MM.1S (cell line): Measurements from ENCODE around the gene CXCR5.

Source experiments
- DNase-seq: peaks from one replicate; pipeline ENCODE4 v3.0.0-alpha.2; 2015
- H2AFZ ChIP-seq: fragments of 300-600 bp; sonication (generic); 2 replicates; pipeline ENCODE4 v1.6.0; 2016; ENCODE audit warnings: antibody characterized with exemption, low read length
- H3F3A ChIP-seq: fragments of 300-600 bp; sonication (generic); 2 replicates; pipeline ENCODE4 v1.6.1; 2016; ENCODE audit warnings: mild to moderate bottlenecking, antibody characterized with exemption, low read length, moderate library complexity, mixed read lengths; ENCODE audit not compliant: insufficient read depth
- H3K27ac ChIP-seq: fragments of 300-600 bp; sonication (generic); 2 replicates; pipeline ENCODE4 v1.5.1; 2016; ENCODE audit warnings: mild to moderate bottlenecking, low read length
- H3K27me3 ChIP-seq: fragments of 300-600 bp; sonication (generic); replicated peaks from 2 replicates; pipeline ENCODE4 v1.6.0; 2016; ENCODE audit warnings: low read length; ENCODE audit not compliant: insufficient read depth
- H3K36me3 ChIP-seq: fragments of 300-600 bp; sonication (generic); replicated peaks from 2 replicates; pipeline ENCODE4 v1.6.1; 2016; ENCODE audit warnings: mild to moderate bottlenecking, low read length, mixed read lengths; ENCODE audit not compliant: insufficient read depth
- H3K4me1 ChIP-seq: fragments of 300-600 bp; sonication (generic); 2 replicates; pipeline ENCODE4 v1.6.1; 2016; ENCODE audit warnings: low read length, mixed read lengths
- H3K4me2 ChIP-seq: fragments of 300-600 bp; sonication (generic); 2 replicates; pipeline ENCODE4 v1.6.0; 2016; ENCODE audit warnings: low read depth, low read length
- H3K4me3 ChIP-seq: fragments of 300-600 bp; sonication (generic); 2 replicates; pipeline ENCODE4 v1.5.1; 2016; ENCODE audit warnings: low read length, mixed read lengths
- H3K79me2 ChIP-seq: fragments of 300-600 bp; sonication (generic); 2 replicates; pipeline ENCODE4 v1.6.1; 2016; ENCODE audit warnings: mixed run types, low read length, mixed read lengths
- H3K9ac ChIP-seq: fragments of 300-600 bp; sonication (generic); 2 replicates; pipeline ENCODE4 v1.6.1; 2016; ENCODE audit warnings: low read length, mixed read lengths
- H3K9me2 ChIP-seq: fragments of 300-600 bp; sonication (generic); replicated peaks from 2 replicates; pipeline ENCODE4 v1.6.1; 2016; ENCODE audit warnings: mild to moderate bottlenecking, low read length, mixed read lengths; ENCODE audit not compliant: insufficient read depth
- H3K9me3 ChIP-seq: fragments of 300-600 bp; sonication (generic); replicated peaks from 2 replicates; pipeline ENCODE4 v1.6.1; 2016; ENCODE audit warnings: mild to moderate bottlenecking, low read length, mixed read lengths; ENCODE audit not compliant: insufficient read depth
- H4K20me1 ChIP-seq: fragments of 300-600 bp; sonication (generic); 2 replicates; pipeline ENCODE4 v1.6.1; 2016; ENCODE audit warnings: mild to moderate bottlenecking, low read length, moderate library complexity, mixed read lengths; ENCODE audit not compliant: insufficient read depth
- EZH2 ChIP-seq: fragments of 300-600 bp; sonication (generic); optimal IDR thresholded peaks from 2 replicates; pipeline ENCODE3; 2017; ENCODE audit warnings: low read depth, mild to moderate bottlenecking, antibody characterized with exemption, low read length, mixed read lengths
- EZH2phosphoT487 ChIP-seq: fragments of 300-600 bp; sonication (generic); IDR thresholded peaks from 2 replicates; pipeline ENCODE4 v1.6.1; 2018; ENCODE audit warnings: antibody characterized with exemption, low read length
- TF ChIP-seq, protein P1 (sequence below): fragments of 300-600 bp; sonication (generic); IDR thresholded peaks from 2 replicates; pipeline ENCODE4 v1.5.1; 2016; ENCODE audit warnings: antibody characterized with exemption, low read length, mixed read lengths

The CXCR5 gene

DNA sequence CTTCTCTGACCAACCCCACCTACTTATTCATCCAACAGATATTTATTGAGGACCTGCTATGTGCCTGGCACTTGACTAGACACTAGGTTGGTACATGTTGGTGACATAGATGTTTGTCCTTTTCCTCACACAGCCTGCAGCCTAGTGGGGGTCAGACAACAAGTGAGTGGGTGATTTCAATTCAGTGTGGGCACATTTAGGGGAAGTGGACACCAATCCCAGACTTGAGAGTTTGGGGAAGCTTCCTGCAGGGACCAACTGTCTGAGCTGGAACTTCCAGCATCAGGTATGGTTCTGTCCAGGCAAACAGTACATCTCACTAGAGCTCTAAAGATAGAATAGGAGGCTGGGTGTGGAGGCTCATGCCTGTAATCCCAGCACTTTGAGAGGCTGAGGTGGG, 47.9 kb downstream of the CXCR5 start:
- no peak overlapping the region for H2AFZ ChIP-seq
- no peak for TF ChIP-seq EZH2
- no peak for TF ChIP-seq EZH2phosphoT487
- TF ChIP-seq, protein P1, sequence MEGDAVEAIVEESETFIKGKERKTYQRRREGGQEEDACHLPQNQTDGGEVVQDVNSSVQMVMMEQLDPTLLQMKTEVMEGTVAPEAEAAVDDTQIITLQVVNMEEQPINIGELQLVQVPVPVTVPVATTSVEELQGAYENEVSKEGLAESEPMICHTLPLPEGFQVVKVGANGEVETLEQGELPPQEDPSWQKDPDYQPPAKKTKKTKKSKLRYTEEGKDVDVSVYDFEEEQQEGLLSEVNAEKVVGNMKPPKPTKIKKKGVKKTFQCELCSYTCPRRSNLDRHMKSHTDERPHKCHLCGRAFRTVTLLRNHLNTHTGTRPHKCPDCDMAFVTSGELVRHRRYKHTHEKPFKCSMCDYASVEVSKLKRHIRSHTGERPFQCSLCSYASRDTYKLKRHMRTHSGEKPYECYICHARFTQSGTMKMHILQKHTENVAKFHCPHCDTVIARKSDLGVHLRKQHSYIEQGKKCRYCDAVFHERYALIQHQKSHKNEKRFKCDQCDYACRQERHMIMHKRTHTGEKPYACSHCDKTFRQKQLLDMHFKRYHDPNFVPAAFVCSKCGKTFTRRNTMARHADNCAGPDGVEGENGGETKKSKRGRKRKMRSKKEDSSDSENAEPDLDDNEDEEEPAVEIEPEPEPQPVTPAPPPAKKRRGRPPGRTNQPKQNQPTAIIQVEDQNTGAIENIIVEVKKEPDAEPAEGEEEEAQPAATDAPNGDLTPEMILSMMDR = no peak
- H3K36me3 ChIP-seq = no peaks in the 10 kb centered on the region
- no peak overlapping the region for H3K9ac ChIP-seq
- H3K9me2 ChIP-seq = no peaks in the 10 kb centered on the region
- H3K9me3 ChIP-seq = no peaks in the 10 kb centered on the region
- peaks cover 25% of the 10 kb centered on the region for H3F3A ChIP-seq
- no peaks in the 10 kb centered on the region for H3K27me3 ChIP-seq
- no peak overlapping the region for H3K27ac ChIP-seq
- no peaks in the 10 kb centered on the region for H4K20me1 ChIP-seq
- no peak for DNase-seq
- no peak overlapping the region for H3K4me2 ChIP-seq
- H3K79me2 ChIP-seq = no peaks in the 10 kb centered on the region
- no peak overlapping the region for H3K4me3 ChIP-seq
- H3K4me1 ChIP-seq = peaks cover 19% of the 10 kb centered on the region

DNA sequence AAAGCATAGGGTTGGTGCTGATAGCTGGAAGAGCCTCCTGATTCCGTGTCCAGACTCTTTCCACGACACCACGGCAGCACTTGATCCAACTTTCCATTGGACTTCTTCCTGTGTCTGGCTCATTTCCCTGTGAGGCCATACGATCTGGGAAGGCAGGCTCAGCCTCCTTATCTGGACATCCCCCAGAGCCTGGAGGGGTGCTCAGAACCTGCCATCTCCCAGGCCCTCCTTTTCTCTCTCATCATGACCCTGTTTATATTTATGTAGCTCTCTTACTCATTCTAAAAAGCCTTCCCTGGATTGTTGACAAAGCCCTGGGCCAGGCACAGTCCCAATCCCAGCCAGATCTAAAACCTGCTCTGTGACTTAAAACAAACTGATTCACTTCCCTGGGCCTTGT, 49.8 kb downstream of the CXCR5 start:
- Histone ChIP-seq H3K4me3 (no peak overlapping the region), H3K27ac (no peak overlapping the region), H3K27me3 (no peaks in the 10 kb centered on the region), H3K4me1 (peaks cover 5% of the 10 kb centered on the region; the same call in 1 of the 2 replicates), H3K9me2 (no peaks in the 10 kb centered on the region), H3K79me2 (no peaks in the 10 kb centered on the region), H3K9ac (no peak overlapping the region), H3K36me3 (no peaks in the 10 kb centered on the region), H3K9me3 (no peaks in the 10 kb centered on the region), H3F3A (peaks cover 6% of the 10 kb centered on the region), H2AFZ (no peak overlapping the region), H3K4me2 (no peak overlapping the region), H4K20me1 (no peaks in the 10 kb centered on the region)
- DNase-seq = no peak
- TF ChIP-seq EZH2phosphoT487 (no peak), EZH2 (no peak)
- TF ChIP-seq, protein P1 = no peak

DNA sequence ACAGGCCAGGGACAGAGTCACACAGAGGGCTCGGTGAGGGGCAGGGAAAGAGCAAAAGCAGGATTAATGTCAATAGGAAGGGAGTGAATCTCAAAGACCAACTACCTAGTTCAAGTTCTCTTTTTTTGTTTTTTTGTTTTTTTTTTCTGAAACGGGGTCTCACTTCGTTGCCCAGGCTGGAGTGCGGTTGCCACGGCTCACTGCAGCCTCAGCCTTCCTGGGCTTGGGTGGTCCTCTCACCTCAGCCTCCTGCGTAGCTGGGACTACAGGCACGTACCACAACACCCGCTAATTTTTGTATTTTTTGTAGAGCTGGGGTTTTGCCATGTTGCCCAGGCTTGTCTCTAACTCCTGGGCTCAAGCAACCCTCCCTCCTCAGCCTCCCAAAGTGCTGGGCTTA, 51.7 kb downstream of the CXCR5 start:
- TF ChIP-seq, protein P1 = no peak
- no peak for TF ChIP-seq EZH2
- TF ChIP-seq EZH2phosphoT487 = no peak
- no peak for DNase-seq
- no peak overlapping the region for H3K27ac ChIP-seq
- H3F3A ChIP-seq = no peaks in the 10 kb centered on the region
- H3K9me2 ChIP-seq = no peaks in the 10 kb centered on the region
- no peak overlapping the region for H2AFZ ChIP-seq
- no peak overlapping the region for H3K4me2 ChIP-seq
- no peak overlapping the region for H3K9ac ChIP-seq
- no peaks in the 10 kb centered on the region for H3K9me3 ChIP-seq
- H4K20me1 ChIP-seq = no peaks in the 10 kb centered on the region
- no peak overlapping the region for H3K4me3 ChIP-seq
- peaks cover 12% of the 10 kb centered on the region for H3K4me1 ChIP-seq
- H3K79me2 ChIP-seq = no peaks in the 10 kb centered on the region
- no peaks in the 10 kb centered on the region for H3K36me3 ChIP-seq
- H3K27me3 ChIP-seq = no peaks in the 10 kb centered on the region
